Activated effector memory CD4-positive, alpha-beta T cell treated with Interleukin-2 at 50 U/mL for 16 hours (primary cell): Measurements from ENCODE around the gene NTPCR.
A peak's percentile ranks its signal among the peaks of the same experiment; 100 is the strongest.
"Not testable (repeated sequence)": the region's sequence is repeated elsewhere in the genome, so short reads cannot be mapped to it uniquely, and the experiment has no call there.

ENCODE experiments used
- DNase-seq: peaks from one replicate; pipeline ENCODE4 v3.0.0-alpha.2; 2020

The NTPCR gene, protein sequence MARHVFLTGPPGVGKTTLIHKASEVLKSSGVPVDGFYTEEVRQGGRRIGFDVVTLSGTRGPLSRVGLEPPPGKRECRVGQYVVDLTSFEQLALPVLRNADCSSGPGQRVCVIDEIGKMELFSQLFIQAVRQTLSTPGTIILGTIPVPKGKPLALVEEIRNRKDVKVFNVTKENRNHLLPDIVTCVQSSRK

GRCh38 chr1:232950197-232951176 lies at the start of gene NTPCR:
Gene NTPCR (plus strand): TSS chr1:232950611. CDS start chr1:232950711, 100 bp downstream.
- peak; percentile 90 for DNase-seq

DNA sequence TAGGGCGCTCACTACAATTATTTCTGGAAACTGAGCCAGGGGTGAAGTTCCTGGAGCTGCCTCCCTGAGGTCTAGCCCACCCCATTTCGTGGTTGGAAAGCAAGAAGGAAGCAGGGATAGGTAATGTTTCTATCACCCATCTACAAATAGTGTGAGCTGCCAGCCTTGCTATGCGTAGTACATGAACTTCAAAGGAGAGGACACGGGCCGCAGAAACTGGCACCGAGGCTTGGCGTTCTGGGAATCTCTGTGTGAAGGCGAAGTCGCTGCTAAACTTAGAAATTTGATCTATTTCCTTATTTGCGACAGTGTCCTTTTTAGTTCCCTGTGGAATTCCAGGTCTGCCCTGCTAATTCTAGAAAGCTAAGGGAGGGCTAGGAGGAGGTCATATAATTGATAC lies 49.6 kb upstream of the NTPCR start:
- DNase-seq, result no peak

DNA sequence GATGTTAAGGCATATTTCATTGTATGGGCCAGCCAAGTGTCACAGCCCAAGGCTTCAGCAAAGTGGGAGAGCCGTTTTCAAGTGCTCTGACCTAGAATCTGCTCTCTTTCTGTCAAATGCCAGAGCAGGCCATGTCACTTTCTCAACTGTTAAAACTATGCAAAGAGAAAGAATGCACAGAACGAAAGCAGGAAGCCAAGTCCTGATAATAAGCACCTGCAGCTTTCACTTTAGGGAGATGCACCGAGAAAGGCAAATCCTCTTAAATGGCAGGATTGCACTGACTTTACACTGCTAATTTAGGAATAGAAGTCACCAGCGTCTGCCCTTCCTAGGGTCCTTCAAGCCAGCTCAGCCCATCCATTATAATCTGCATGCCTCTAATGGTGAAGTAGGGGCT lies 49.2 kb upstream of the NTPCR start:
- DNase-seq, result no peak

DNA sequence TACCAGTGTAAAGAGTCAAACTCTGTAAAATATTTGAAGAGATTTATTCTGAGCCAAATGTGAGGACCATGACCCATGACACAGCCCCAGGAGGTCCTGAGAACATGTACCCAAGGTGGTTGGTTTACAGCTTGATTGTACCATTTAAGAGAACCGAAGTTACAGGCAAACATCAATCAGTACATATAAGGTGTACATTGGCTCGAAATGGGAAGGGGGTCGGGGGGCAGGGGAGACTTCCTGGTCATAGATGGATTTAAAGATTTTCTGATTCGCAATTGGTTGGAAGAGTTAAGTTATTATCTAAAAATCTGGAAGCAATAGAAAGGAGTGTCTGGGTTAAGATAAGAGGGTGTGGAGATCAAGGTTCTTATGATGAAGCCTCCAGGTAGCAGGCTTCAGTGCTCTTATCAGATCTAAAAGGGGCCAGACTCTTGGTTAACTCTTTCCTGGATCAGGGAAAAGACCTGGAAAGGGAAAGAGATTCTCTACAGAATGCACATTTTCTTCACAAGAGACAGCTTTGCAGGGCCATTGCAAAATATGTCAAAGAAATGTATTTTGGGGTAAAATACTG lies 47.5 kb upstream of the NTPCR start:
- no peak for DNase-seq

- DNase-seq, result no peak
Measured at GRCh38 chr1:232904131-232904530, 46.3 kb upstream of the NTPCR start.

GRCh38 chr1:232904566-232904965 lies 45.8 kb upstream of the NTPCR start:
- no peak for DNase-seq

- no peak for DNase-seq
Measured at GRCh38 chr1:232905331-232906034, 44.9 kb upstream of the NTPCR start.

- DNase-seq, result no peak
Measured at GRCh38 chr1:232906441-232906840, 44.0 kb upstream of the NTPCR start.

GRCh38 chr1:232908831-232909230 lies 41.6 kb upstream of the NTPCR start:
- no peak for DNase-seq

DNA sequence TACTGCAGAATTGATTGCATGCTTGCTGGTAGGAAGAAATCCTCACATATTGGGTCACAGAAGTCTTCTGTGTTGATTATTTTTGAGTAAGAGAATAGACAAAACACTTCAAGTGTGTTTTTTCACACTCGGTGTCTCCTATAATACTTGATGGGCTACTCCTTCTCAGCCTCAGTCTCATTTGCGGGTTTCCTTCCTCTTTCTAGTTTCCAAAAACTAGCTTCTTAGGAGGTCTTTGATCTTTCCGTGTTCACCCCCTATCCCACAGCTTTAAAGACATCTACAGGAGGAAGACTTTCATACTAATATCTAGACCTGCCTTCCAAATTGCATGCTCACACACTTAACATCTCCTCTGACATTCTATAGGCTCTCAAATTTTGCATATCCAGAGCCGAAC lies 40.7 kb upstream of the NTPCR start:
- no peak for DNase-seq

GRCh38 chr1:232911027-232911599 lies 39.3 kb upstream of the NTPCR start:
- no peak for DNase-seq

GRCh38 chr1:232912845-232913580 lies 37.4 kb upstream of the NTPCR start:
- no peak for DNase-seq

- DNase-seq, result not testable (repeated sequence)
Measured at GRCh38 chr1:232914271-232914670, 36.1 kb upstream of the NTPCR start.

DNA sequence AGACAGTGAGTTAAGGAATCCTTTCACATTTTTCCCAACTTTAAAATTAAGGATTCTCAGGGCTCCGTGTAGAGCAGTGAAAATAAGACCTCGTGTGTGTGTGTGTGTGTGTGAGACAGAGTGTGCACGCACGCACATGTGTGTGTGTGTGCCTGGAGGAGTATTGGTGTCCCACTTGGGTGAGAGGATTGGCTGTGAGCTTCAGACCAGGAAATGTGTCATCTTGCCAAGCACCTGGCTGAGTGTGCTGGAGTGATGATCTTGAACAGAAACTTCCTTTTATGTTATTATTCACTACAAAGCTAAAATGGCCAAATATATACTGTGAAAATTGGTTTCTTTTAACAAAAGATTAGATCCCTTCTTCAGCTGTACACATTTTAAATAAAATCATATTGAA lies 35.2 kb upstream of the NTPCR start:
- no peak for DNase-seq

DNA sequence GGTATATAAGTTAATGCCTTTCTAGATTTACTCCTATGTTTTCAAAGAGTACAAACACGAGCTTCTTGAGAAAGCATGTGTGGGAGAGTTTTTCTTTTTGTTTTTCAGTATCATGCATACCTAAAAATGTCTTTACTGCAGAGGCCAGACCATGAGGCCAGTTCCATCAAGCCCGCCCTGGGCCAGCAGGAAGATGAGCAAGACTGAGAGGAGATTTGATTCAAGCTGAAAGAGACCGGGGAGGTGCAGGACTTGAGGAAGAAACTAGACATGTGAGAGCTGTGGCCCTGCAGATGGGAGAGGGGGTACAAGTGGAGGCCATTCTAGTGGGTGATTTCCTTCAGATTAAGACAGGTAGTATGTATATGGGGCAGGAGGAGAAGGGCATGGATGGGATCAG lies 33.4 kb upstream of the NTPCR start:
- DNase-seq, result no peak

DNA sequence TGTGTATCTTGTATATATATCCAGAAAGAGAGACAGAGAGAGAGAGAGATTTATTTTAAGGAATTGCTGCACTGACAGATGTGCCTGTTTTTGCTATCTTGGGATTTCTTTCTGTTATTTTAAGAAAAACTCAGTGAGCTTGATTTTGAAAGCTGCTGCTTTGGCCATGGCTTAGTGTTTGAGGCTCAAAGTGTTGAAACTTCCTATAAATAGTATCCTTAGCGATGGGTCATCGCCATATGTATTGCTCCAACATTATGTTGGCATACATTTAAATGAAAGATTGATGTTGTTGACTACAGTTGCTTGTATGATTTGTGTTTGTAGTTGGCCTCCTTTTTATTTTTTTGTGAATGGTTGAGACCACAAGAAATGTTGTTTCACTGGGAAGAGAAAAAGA lies 29.0 kb upstream of the NTPCR start:
- no peak for DNase-seq

GRCh38 chr1:232922485-232922884 lies 27.9 kb upstream of the NTPCR start:
- DNase-seq, result no peak

GRCh38 chr1:232923739-232924386 lies 26.5 kb upstream of the NTPCR start:
- DNase-seq, result peak; percentile 18

DNA sequence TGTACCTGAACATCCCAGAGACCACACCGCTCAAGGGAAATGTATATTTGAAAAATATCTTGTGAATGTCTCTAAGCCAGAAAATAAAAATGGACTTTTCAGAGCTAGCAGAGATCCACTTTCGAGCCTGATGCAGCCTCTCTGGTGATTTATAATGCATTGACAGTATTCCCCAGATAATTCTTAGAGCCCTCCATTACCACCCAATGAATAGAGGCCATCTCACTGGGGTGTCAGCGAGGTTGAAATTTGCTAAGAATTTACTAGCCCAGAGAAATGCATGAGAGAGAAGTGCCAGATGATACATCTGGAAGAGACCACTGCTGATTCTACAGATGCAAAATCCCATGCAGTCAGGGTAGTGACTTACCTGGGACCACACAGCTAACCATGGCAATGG lies 25.5 kb upstream of the NTPCR start:
- no peak for DNase-seq

DNA sequence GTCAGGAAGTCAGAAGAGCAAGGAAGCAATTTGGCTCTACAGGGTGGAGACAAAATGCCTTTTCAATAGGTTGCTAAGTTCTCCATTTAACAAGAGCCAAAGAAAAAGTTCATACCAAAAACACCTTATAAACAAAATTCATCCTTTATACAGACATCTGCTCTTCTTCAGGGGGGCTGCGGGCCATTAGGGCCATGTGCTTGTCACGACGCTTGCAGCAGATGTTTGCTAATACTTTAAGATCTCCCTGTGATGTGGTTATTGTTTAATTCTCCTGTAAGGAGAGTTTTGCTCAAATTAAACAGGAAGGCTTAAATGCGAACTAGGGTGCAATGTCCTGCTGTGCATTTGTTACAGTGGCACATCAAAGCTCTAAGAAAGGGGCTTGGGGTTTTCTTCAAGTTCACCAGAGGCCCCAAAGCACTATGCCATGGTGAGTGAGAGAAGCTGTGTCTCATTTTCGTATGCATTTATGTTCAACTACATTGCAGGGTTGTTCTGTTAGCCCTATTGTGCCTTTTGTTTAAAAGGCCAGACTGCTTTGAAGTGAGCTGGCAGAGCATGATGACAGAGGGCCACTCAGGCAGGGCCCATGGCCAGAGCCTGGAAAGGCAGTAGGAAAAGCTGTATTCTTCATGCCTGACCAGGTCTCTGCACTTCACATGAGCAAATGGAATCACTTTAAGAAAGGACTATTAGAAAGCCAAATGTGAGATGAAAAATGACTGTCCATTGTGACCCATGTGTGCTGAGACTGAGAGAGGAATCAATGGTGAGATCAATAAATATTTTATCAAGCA lies 24.8 kb upstream of the NTPCR start:
- no peak for DNase-seq

GRCh38 chr1:232927166-232927565 lies 23.2 kb upstream of the NTPCR start:
- DNase-seq, result not testable (repeated sequence)
